ENCODE results near the gene SMLR1.

The SMLR1 gene

GRCh38 chr6:130873746-130874145 lies 46.5 kb downstream of the SMLR1 start:
- DNase-seq (ENCODE audit: insufficient read length, low spot score) (no peak), FAIRE-seq (no peak)
- TF ChIP-seq, protein P1, sequence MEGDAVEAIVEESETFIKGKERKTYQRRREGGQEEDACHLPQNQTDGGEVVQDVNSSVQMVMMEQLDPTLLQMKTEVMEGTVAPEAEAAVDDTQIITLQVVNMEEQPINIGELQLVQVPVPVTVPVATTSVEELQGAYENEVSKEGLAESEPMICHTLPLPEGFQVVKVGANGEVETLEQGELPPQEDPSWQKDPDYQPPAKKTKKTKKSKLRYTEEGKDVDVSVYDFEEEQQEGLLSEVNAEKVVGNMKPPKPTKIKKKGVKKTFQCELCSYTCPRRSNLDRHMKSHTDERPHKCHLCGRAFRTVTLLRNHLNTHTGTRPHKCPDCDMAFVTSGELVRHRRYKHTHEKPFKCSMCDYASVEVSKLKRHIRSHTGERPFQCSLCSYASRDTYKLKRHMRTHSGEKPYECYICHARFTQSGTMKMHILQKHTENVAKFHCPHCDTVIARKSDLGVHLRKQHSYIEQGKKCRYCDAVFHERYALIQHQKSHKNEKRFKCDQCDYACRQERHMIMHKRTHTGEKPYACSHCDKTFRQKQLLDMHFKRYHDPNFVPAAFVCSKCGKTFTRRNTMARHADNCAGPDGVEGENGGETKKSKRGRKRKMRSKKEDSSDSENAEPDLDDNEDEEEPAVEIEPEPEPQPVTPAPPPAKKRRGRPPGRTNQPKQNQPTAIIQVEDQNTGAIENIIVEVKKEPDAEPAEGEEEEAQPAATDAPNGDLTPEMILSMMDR (IDR thresholded peaks at IDR 0.05; ENCODE audit: insufficient read depth, missing control alignments): no peak

DNA sequence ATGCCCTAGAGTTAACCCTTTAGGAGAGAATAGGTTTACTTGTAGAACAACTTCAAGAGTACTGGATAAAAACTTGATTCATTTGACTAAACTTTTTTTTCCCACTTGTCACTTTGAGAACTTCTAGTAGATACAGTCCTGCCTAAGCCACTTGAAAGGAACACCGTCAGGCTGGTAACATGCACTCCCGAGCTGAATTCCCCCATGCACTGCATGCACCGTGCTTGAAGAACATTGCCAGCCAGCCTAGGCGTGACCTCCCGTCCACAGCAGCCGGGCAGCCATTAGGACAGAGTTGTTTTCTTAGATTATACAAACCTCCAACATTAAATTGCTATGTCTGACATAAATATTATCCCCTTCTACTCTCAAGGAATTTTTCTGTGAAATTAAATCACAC lies 52.6 kb downstream of the SMLR1 start:
- TF ChIP-seq, protein P1 (IDR thresholded peaks at IDR 0.05; ENCODE audit: insufficient read depth, missing control alignments): no peak
- FAIRE-seq: no peak

DNA sequence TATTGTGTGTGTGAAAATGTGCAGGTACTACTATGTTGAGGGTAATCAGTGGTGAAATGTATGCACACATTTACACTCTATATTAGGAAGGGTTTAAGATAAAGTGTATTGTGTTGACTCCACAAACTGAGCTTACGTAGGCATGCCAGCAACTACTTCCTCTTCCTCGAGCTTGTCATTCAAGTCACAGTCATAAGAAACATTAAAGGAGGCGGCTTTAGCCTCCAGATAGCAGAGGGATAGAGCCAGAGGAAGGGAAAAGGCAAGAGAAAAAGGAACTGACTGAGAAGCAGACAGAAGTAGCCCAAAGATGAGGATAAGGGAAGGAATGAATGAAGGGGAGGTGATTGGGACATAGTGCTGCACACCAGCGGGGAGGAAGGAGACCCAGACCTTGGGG lies 55.2 kb downstream of the SMLR1 start:
- FAIRE-seq (no peak), DNase-seq (ENCODE audit: insufficient read length, low spot score) (no peak)
- TF ChIP-seq, protein P1 (IDR thresholded peaks at IDR 0.05; ENCODE audit: insufficient read depth, missing control alignments): no peak

More for the DNA sequence above, 52.6 kb downstream of the SMLR1 start:
- DNase-seq (ENCODE audit: insufficient read length, low spot score): no peak

GRCh38 chr6:130885392-130886192 lies 58.4 kb downstream of the SMLR1 start:
- FAIRE-seq (peak; percentile 80), DNase-seq (ENCODE audit: insufficient read length, low spot score) (no peak)
- TF ChIP-seq, protein P1 (IDR thresholded peaks at IDR 0.05; ENCODE audit: insufficient read depth, missing control alignments): peak; percentile 97

Data from D721Med (cell line).